Neural crest cell (in vitro differentiated cells): ENCODE data around the gene TMEM131L. TPM values are rescaled to one million over a fixed set of nuclear protein-coding genes. Genes with fewer than 3 reads are reported as not detected.
"Not testable (repeated sequence)": the region's sequence is repeated elsewhere in the genome, so short reads cannot be mapped to it uniquely, and the experiment has no call there.

Experiments used
- DNase-seq: peaks from one replicate; pipeline ENCODE4 v3.0.0; 2021; ENCODE audit warnings: low read depth, mixed read lengths, low spot score
- H3K27ac Mint-ChIP-seq: one replicate; pipeline ENCODE4 v1.8.0; 2021; ENCODE audit warnings: mild to moderate bottlenecking, mixed read lengths; ENCODE audit not compliant: unreplicated experiment
- H3K27me3 Mint-ChIP-seq: 2 replicates; pipeline ENCODE4 v1.8.0; 2021; ENCODE audit warnings: low read depth, mild to moderate bottlenecking, mixed read lengths
- H3K36me3 Mint-ChIP-seq: 2 replicates; pipeline ENCODE4 v1.8.0; 2021; ENCODE audit warnings: low read depth, mild to moderate bottlenecking, mixed read lengths
- H3K4me1 Mint-ChIP-seq: 2 replicates; pipeline ENCODE4 v1.8.0; 2021; ENCODE audit warnings: mixed read lengths
- H3K4me3 Mint-ChIP-seq: one replicate; pipeline ENCODE4 v1.8.0; 2021; ENCODE audit warnings: mild to moderate bottlenecking, mixed read lengths
- H3K9me3 Mint-ChIP-seq: 2 replicates; pipeline ENCODE4 v1.8.0; 2021; ENCODE audit warnings: mixed read lengths
- CTCF ChIP-seq: fragments of 200-600 bp; sonication (generic); conservative IDR thresholded peaks from 2 replicates; pipeline ENCODE4 v1.5.0; 2021; ENCODE audit warnings: antibody characterized with exemption, mild to moderate bottlenecking
- total RNA-seq: library from RNA; stranded (reverse); gene quantifications from 2 replicates; pipeline ENCODE4 v1.2.1, GENCODE V29; 2021

The TMEM131L gene
- total RNA-seq, 1 donor from 2014 or later: 36.1 TPM

- H3K27me3 Mint-ChIP-seq: no peaks in the 10 kb centered on the region
- H3K4me1 Mint-ChIP-seq: peaks cover 13% of the 10 kb centered on the region
- no peak overlapping the region for H3K4me3 Mint-ChIP-seq
- no peak for DNase-seq
- peaks cover 13% of the 10 kb centered on the region for H3K9me3 Mint-ChIP-seq
- TF ChIP-seq CTCF: no peak
- peaks cover 42% of the 10 kb centered on the region for H3K36me3 Mint-ChIP-seq
- H3K27ac Mint-ChIP-seq: no peak overlapping the region
Observed at GRCh38 chr4:153560908-153561307, 94.7 kb downstream of the TMEM131L start.

GRCh38 chr4:153564630-153565525 lies 98.7 kb downstream of the TMEM131L start:
- DNase-seq: no peak
- peaks cover 13% of the 10 kb centered on the region for H3K9me3 Mint-ChIP-seq
- no peak for TF ChIP-seq CTCF
- H3K4me1 Mint-ChIP-seq: peaks cover 28% of the 10 kb centered on the region
- no peak overlapping the region for H3K4me3 Mint-ChIP-seq
- H3K36me3 Mint-ChIP-seq: peaks cover 33% of the 10 kb centered on the region
- no peak overlapping the region for H3K27ac Mint-ChIP-seq
- H3K27me3 Mint-ChIP-seq: no peaks in the 10 kb centered on the region

GRCh38 chr4:153566631-153567150 lies 100.5 kb downstream of the TMEM131L start:
- H3K9me3 Mint-ChIP-seq: peaks cover 3% of the 10 kb centered on the region
- no peak for TF ChIP-seq CTCF
- peaks cover 28% of the 10 kb centered on the region for H3K4me1 Mint-ChIP-seq
- no peak overlapping the region for H3K27ac Mint-ChIP-seq
- H3K4me3 Mint-ChIP-seq: no peak overlapping the region
- no peaks in the 10 kb centered on the region for H3K27me3 Mint-ChIP-seq
- DNase-seq: no peak
- H3K36me3 Mint-ChIP-seq: peaks cover 17% of the 10 kb centered on the region

- H3K27me3 Mint-ChIP-seq, DNase-seq, H3K27ac Mint-ChIP-seq, H3K9me3 Mint-ChIP-seq, H3K4me3 Mint-ChIP-seq: not testable (repeated sequence)
- Mint-ChIP-seq H3K4me1 (peaks cover 24% of the 10 kb centered on the region), H3K36me3 (peaks cover 13% of the 10 kb centered on the region)
Observed at GRCh38 chr4:153567660-153568059, 101.5 kb downstream of the TMEM131L start.

GRCh38 chr4:153570228-153570973 lies 104.2 kb downstream of the TMEM131L start:
- Mint-ChIP-seq H3K36me3 (peaks cover 9% of the 10 kb centered on the region), H3K9me3 (no peaks in the 10 kb centered on the region), H3K27me3 (no peaks in the 10 kb centered on the region), H3K27ac (no peak overlapping the region), H3K4me1 (peaks cover 15% of the 10 kb centered on the region), H3K4me3 (no peak overlapping the region)
- no peak for TF ChIP-seq CTCF
- DNase-seq: no peak
